H9 (cell line): ENCODE measurements around the gene ANO3. TPM values are rescaled to one million over a fixed set of nuclear protein-coding genes. Genes with fewer than 3 reads are reported as not detected.

Source experiments
- DNase-seq: peaks from one replicate; pipeline ENCODE4 v3.0.0-alpha.2; 2017
- H2AFZ ChIP-seq: one replicate; pipeline ENCODE4 v1.6.1; 2013; ENCODE audit warnings: mild to moderate bottlenecking, low read length, control low read depth, moderate library complexity
- H2AK5ac ChIP-seq: 2 replicates; pipeline ENCODE4 v1.6.1; 2013; ENCODE audit warnings: low read length, control low read depth, mixed read lengths; ENCODE audit not compliant: insufficient read length
- H2BK120ac ChIP-seq: one replicate; pipeline ENCODE4 v1.6.1; 2013; ENCODE audit warnings: low read depth, mild to moderate bottlenecking, low read length, control low read depth, inconsistent platforms; ENCODE audit not compliant: poor library complexity, severe bottlenecking
- H2BK12ac ChIP-seq: 2 replicates; pipeline ENCODE4 v1.6.1; 2013; ENCODE audit warnings: low read length, control low read depth, mixed read lengths, low read depth; ENCODE audit not compliant: insufficient read length
- H2BK15ac ChIP-seq: 2 replicates; pipeline ENCODE4 v1.6.1; 2013; ENCODE audit warnings: low read depth, low read length, control low read depth
- H2BK20ac ChIP-seq: one replicate; pipeline ENCODE4 v1.6.1; 2013; ENCODE audit warnings: low read depth, mild to moderate bottlenecking, low read length, control low read depth, inconsistent platforms; ENCODE audit not compliant: poor library complexity, severe bottlenecking
- H2BK5ac ChIP-seq: 2 replicates; pipeline ENCODE4 v1.6.1; 2013; ENCODE audit warnings: low read length, control low read depth, mixed read lengths; ENCODE audit not compliant: insufficient read length
- H3K14ac ChIP-seq: 2 replicates; pipeline ENCODE4 v1.6.1; 2013; ENCODE audit warnings: low read length, control low read depth; ENCODE audit not compliant: insufficient read depth
- H3K18ac ChIP-seq: 2 replicates; pipeline ENCODE4 v1.6.1; 2013; ENCODE audit warnings: low read depth, mild to moderate bottlenecking, mixed read lengths, low read length, control low read depth; ENCODE audit not compliant: insufficient read length
- H3K23ac ChIP-seq: 2 replicates; pipeline ENCODE4 v1.6.1; 2013; ENCODE audit warnings: low read length, control low read depth, mixed read lengths, low read depth; ENCODE audit not compliant: insufficient read length
- H3K23me2 ChIP-seq: 2 replicates; pipeline ENCODE4 v1.6.1; 2013; ENCODE audit warnings: low read depth, mild to moderate bottlenecking, mixed read lengths, low read length, control low read depth; ENCODE audit not compliant: insufficient read length, poor library complexity, severe bottlenecking
- H3K27ac ChIP-seq: 2 replicates; pipeline ENCODE4 v1.5.1; 2013; ENCODE audit warnings: low read length, control low read depth, mixed read lengths, low read depth; ENCODE audit not compliant: insufficient read length
- H3K27me3 ChIP-seq: 2 replicates; pipeline ENCODE4 v1.6.1; 2013; ENCODE audit warnings: low read length, control low read depth, inconsistent platforms; ENCODE audit not compliant: insufficient read depth
- H3K4ac ChIP-seq: 2 replicates; pipeline ENCODE4 v1.6.1; 2013; ENCODE audit warnings: low read depth, mild to moderate bottlenecking, control low read depth, inconsistent platforms, low read length, moderate library complexity
- H3K4me1 ChIP-seq: 2 replicates; pipeline ENCODE4 v1.6.1; 2013; ENCODE audit warnings: low read length, control low read depth, inconsistent platforms; ENCODE audit not compliant: insufficient read depth
- H3K4me2 ChIP-seq: 2 replicates; pipeline ENCODE4 v1.6.1; 2013; ENCODE audit warnings: low read length, control low read depth, mixed read lengths; ENCODE audit not compliant: insufficient read length, insufficient read depth
- H3K56ac ChIP-seq: 2 replicates; pipeline ENCODE4 v1.6.1; 2013; ENCODE audit warnings: low read depth, mild to moderate bottlenecking, mixed read lengths, low read length, control low read depth; ENCODE audit not compliant: insufficient read length
- H3K79me1 ChIP-seq: 2 replicates; pipeline ENCODE4 v1.6.1; 2013; ENCODE audit warnings: low read depth, mild to moderate bottlenecking, moderate library complexity, low read length, control low read depth, inconsistent platforms; ENCODE audit not compliant: insufficient read depth, poor library complexity, severe bottlenecking
- H3K79me2 ChIP-seq: 2 replicates; pipeline ENCODE4 v1.6.1; 2013; ENCODE audit warnings: low read length, control low read depth, inconsistent platforms; ENCODE audit not compliant: insufficient read depth
- H3K9ac ChIP-seq: 2 replicates; pipeline ENCODE4 v1.6.1; 2013; ENCODE audit warnings: low read length, control low read depth, mixed read lengths; ENCODE audit not compliant: insufficient read length; ENCODE audit errors: extremely low read depth
- H3K9me3 ChIP-seq: one replicate; pipeline ENCODE4 v1.6.1; 2013; ENCODE audit warnings: low read depth, low read length, inconsistent platforms; ENCODE audit not compliant: control insufficient read depth
- H3T11ph ChIP-seq: one replicate; pipeline ENCODE4 v1.6.1; 2013; ENCODE audit warnings: mild to moderate bottlenecking, low read length, control low read depth, inconsistent platforms
- H4K20me1 ChIP-seq: one replicate; pipeline ENCODE4 v1.6.1; 2013; ENCODE audit not compliant: control insufficient read depth, insufficient read length, insufficient read depth
- H4K5ac ChIP-seq: 2 replicates; pipeline ENCODE4 v1.6.1; 2013; ENCODE audit warnings: low read depth, mild to moderate bottlenecking, mixed read lengths, low read length, control low read depth; ENCODE audit not compliant: insufficient read length
- H4K8ac ChIP-seq: replicated peaks from 2 replicates; pipeline ENCODE4 v1.6.1; 2013; ENCODE audit warnings: low read length, control low read depth, mixed read lengths, low read depth; ENCODE audit not compliant: insufficient read length
- H4K91ac ChIP-seq: 2 replicates; pipeline ENCODE4 v1.6.1; 2013; ENCODE audit warnings: low read depth, mild to moderate bottlenecking, moderate library complexity, mixed read lengths, low read length, control low read depth; ENCODE audit not compliant: insufficient read length
- H3K27ac Mint-ChIP-seq, 3 experiments: 2 replicates in 2 of 3; 3 replicates in 1 of 3; pipeline ENCODE4 v1.8.0; 2020 to 2021; ENCODE audit warnings: mixed read lengths in 3 of 3, mild to moderate bottlenecking in 1 of 3, moderate library complexity in 1 of 3
- H3K27me3 Mint-ChIP-seq: 2 replicates; pipeline ENCODE4 v1.8.0; 2021; ENCODE audit warnings: low read depth, mild to moderate bottlenecking, moderate library complexity, mixed read lengths
- H3K36me3 Mint-ChIP-seq, 3 experiments: 2 replicates in 2 of 3; 3 replicates in 1 of 3; pipeline ENCODE4 v1.8.0; 2020 to 2021; ENCODE audit warnings: low read depth in 3 of 3, mixed read lengths in 3 of 3; ENCODE audit not compliant: insufficient read depth in 1 of 3
- H3K4me1 Mint-ChIP-seq, 2 experiments: 2 replicates each; pipeline ENCODE4 v1.8.0; 2020; ENCODE audit warnings: mixed read lengths in 2 of 2
- H3K4me3 Mint-ChIP-seq, 2 experiments: 2 replicates in 1 of 2; 3 replicates in 1 of 2; pipeline ENCODE4 v1.8.0; 2020 to 2021; ENCODE audit warnings: mild to moderate bottlenecking in 2 of 2, mixed read lengths in 2 of 2, moderate library complexity in 1 of 2
- H3K9me3 Mint-ChIP-seq, 2 experiments: 2 replicates in 1 of 2; 3 replicates in 1 of 2; pipeline ENCODE4 v1.8.0; 2020; ENCODE audit warnings: mild to moderate bottlenecking in 2 of 2, mixed read lengths in 2 of 2, moderate library complexity in 1 of 2
- WGBS: extraction: QIAGEN DNeasy Blood & Tissue Kit; methylation state at CpG from one replicate; pipeline ENCODE4 v1.1.7; 2013; ENCODE audit warnings: missing lambda C conversion rate, low lambda C conversion rate, mixed read lengths; ENCODE audit not compliant: insufficient read length; ENCODE audit errors: extremely low coverage; 5-methylcytosine and 5-hydroxymethylcytosine counted together
- total RNA-seq: library from RNA; stranded (reverse); gene quantifications from 2 replicates; pipeline ENCODE4 v1.2.1, GENCODE V29; 2021
- TF ChIP-seq, protein P1 (sequence below): fragments of 200-600 bp; sonication (generic); conservative IDR thresholded peaks from 3 replicates; pipeline ENCODE4 v1.8.0; 2021; ENCODE audit warnings: antibody characterized with exemption, mild to moderate bottlenecking

The ANO3 gene
- total RNA-seq, 1 experiment from 2014 or later, result not detected

DNA sequence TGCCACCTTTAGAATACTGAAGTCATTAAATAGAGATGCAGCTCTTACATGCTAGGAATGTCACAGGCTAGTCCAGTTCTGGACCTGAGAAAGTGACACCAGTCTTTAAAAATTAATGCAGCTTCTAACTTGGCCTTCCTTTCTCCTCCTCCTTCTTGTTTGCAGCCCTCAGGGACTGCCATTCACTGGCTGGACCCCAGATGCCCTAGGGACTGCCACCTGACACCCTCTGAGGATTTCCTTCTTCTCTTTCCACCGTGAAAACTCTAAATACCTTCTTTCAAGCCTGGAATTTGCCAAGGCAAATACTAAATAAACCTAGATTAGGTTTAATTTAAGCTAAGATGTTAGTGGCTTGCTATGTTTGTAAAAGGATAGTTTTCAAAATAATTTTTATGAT lies 161.7 kb downstream of the ANO3 start:
- H3K4me1 Mint-ChIP-seq, result no peaks in the 10 kb centered on the region

More for the DNA sequence above, 161.7 kb downstream of the ANO3 start:
- no peak overlapping the region for H3K23ac ChIP-seq
- TF ChIP-seq, protein P1, sequence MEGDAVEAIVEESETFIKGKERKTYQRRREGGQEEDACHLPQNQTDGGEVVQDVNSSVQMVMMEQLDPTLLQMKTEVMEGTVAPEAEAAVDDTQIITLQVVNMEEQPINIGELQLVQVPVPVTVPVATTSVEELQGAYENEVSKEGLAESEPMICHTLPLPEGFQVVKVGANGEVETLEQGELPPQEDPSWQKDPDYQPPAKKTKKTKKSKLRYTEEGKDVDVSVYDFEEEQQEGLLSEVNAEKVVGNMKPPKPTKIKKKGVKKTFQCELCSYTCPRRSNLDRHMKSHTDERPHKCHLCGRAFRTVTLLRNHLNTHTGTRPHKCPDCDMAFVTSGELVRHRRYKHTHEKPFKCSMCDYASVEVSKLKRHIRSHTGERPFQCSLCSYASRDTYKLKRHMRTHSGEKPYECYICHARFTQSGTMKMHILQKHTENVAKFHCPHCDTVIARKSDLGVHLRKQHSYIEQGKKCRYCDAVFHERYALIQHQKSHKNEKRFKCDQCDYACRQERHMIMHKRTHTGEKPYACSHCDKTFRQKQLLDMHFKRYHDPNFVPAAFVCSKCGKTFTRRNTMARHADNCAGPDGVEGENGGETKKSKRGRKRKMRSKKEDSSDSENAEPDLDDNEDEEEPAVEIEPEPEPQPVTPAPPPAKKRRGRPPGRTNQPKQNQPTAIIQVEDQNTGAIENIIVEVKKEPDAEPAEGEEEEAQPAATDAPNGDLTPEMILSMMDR, result no peak
- no peaks in the 10 kb centered on the region for H3K79me2 ChIP-seq
- H3K4me1 ChIP-seq, result no peaks in the 10 kb centered on the region
- H3K18ac ChIP-seq, result no peak overlapping the region
- no peak overlapping the region for H3T11ph ChIP-seq
- no peaks in the 10 kb centered on the region for H3K9me3 ChIP-seq
- Mint-ChIP-seq H3K27ac (0 out of 7 replicates have a peak overlapping the region, but pooled peaks of 1 of the 3 experiments have one; percentile 20), H3K36me3 (peaks cover 2 to 7% (median 3%) of the 10 kb centered on the region in 3 experiments; a peak in 5 of 7 replicates), H3K9me3 (peaks cover 8 to 11% of the 10 kb centered on the region in 2 experiments; a peak in 4 of 5 replicates), H3K27me3 (peaks cover 1% of the 10 kb centered on the region; the same call in 1 of the 2 replicates), H3K4me3 (no peak overlapping the region)
- no peak overlapping the region for H4K91ac ChIP-seq
- H2AFZ ChIP-seq, result no peak overlapping the region
- WGBS, result no CpG with 5 or more reads among the region's 1 CpG
- no peak overlapping the region for H2BK20ac ChIP-seq
- no peak for DNase-seq
- no peak overlapping the region for H2AK5ac ChIP-seq
- H3K4me2 ChIP-seq, result no peak overlapping the region
- no peak overlapping the region for H2BK12ac ChIP-seq
- no peak overlapping the region for H2BK5ac ChIP-seq
- no peak overlapping the region for H4K8ac ChIP-seq
- H3K14ac ChIP-seq, result no peak overlapping the region
- no peaks in the 10 kb centered on the region for H3K27me3 ChIP-seq
- no peak overlapping the region for H4K5ac ChIP-seq
- H3K23me2 ChIP-seq, result no peaks in the 10 kb centered on the region
- H2BK120ac ChIP-seq, result no peak overlapping the region
- H2BK15ac ChIP-seq, result no peak overlapping the region
- H3K4ac ChIP-seq, result no peak overlapping the region
- no peak overlapping the region for H3K56ac ChIP-seq
- no peak overlapping the region for H3K27ac ChIP-seq
- H3K9ac ChIP-seq, result no peak overlapping the region
- no peaks in the 10 kb centered on the region for H4K20me1 ChIP-seq
- no peaks in the 10 kb centered on the region for H3K79me1 ChIP-seq
